H1 (cell line): Measurements from ENCODE around the gene RDH5. TPM values are rescaled to one million over a fixed set of nuclear protein-coding genes. Genes with fewer than 3 reads are reported as not detected.
A peak's percentile ranks its signal among the peaks of the same experiment; 100 is the strongest.

Source experiments
- CTCF ChIA-PET: fragments of 300-600 bp; sonication (Branson Sonifier 250); formaldehyde crosslinking; loops from one replicate; lab custom pipeline; 2021; ENCODE audit not compliant: partially characterized antibody; lab: Charles Lee
- POLR2A ChIA-PET: fragments of 300-600 bp; sonication (Branson Sonifier 250); formaldehyde crosslinking; loops from one replicate; lab custom pipeline; 2021; ENCODE audit warnings: inconsistent platforms; ENCODE audit not compliant: partially characterized antibody; lab: Charles Lee
- DNase-seq, 2 experiments: peaks; one replicate each; pipeline versions ENCODE4 v3.0.0 to v3.0.0-alpha.2; 2010 to 2022; ENCODE audit warnings: low spot score in 2 of 2, low read depth in 1 of 2, mixed read lengths in 1 of 2
- FAIRE-seq: peaks from 2 replicates; lab custom pipeline; 2011; peaks lifted over from hg19 to GRCh38; lab: Jason Lieb, UNC
- H2AFZ ChIP-seq: 2 replicates; pipeline ENCODE4 v1.8.1; 2012; ENCODE audit warnings: low read length, inconsistent platforms
- H2AK5ac ChIP-seq: 2 replicates; pipeline ENCODE4 v1.6.1; 2013; ENCODE audit warnings: low read depth, low read length
- H2BK120ac ChIP-seq: replicated peaks from 2 replicates; pipeline ENCODE3; 2013; ENCODE audit warnings: low read depth, low read length, inconsistent platforms
- H2BK12ac ChIP-seq: 2 replicates; pipeline ENCODE4 v1.6.1; 2013; ENCODE audit warnings: low read depth, low read length
- H2BK15ac ChIP-seq: 2 replicates; pipeline ENCODE4 v1.6.1; 2013; ENCODE audit warnings: low read length
- H2BK20ac ChIP-seq: 2 replicates; pipeline ENCODE4 v1.6.1; 2013; ENCODE audit warnings: low read length
- H2BK5ac ChIP-seq: 2 replicates; pipeline ENCODE4 v1.6.1; 2013; ENCODE audit warnings: low read depth, low read length
- H3K14ac ChIP-seq: 2 replicates; pipeline ENCODE4 v1.6.1; 2013; ENCODE audit warnings: inconsistent platforms; ENCODE audit not compliant: insufficient read length
- H3K18ac ChIP-seq: 2 replicates; pipeline ENCODE4 v1.6.1; 2013; ENCODE audit warnings: low read length; ENCODE audit errors: extremely low read depth
- H3K23ac ChIP-seq: 2 replicates; pipeline ENCODE4 v1.6.1; 2013; ENCODE audit warnings: inconsistent platforms; ENCODE audit not compliant: insufficient read length
- H3K23me2 ChIP-seq: 2 replicates; pipeline ENCODE4 v1.6.1; 2013; ENCODE audit warnings: low read depth, low read length
- H3K27ac ChIP-seq: 2 replicates; pipeline ENCODE4 v1.6.1; 2011; ENCODE audit warnings: low read depth, low read length, inconsistent platforms
- H3K27me3 ChIP-seq, 4 experiments: replicated peaks in 1 of 4; 1 replicate in 1 of 4; 2 replicates in 3 of 4; pipeline versions ENCODE4 v1.6.1 to v1.8.1; 2011 to 2013; ENCODE audit warnings: low read length in 3 of 4, mild to moderate bottlenecking in 3 of 4, inconsistent platforms in 2 of 4, mixed read lengths in 2 of 4, moderate library complexity in 1 of 4; ENCODE audit not compliant: control insufficient read depth in 3 of 4, insufficient read depth in 3 of 4; ENCODE audit errors: extremely low read depth in 1 of 4
- H3K36me3 ChIP-seq, 4 experiments: 2 replicates each; pipeline versions ENCODE4 v1.6.1 to v1.8.1; 2011 to 2013; ENCODE audit warnings: mild to moderate bottlenecking in 4 of 4, low read length in 3 of 4, moderate library complexity in 2 of 4, control low read depth in 1 of 4, inconsistent platforms in 1 of 4; ENCODE audit not compliant: insufficient read depth in 4 of 4, control insufficient read depth in 2 of 4
- H3K4ac ChIP-seq: replicated peaks from 2 replicates; pipeline ENCODE3; 2013; ENCODE audit warnings: low read length, low read depth, mixed read lengths, inconsistent platforms; ENCODE audit not compliant: insufficient read length
- H3K4me1 ChIP-seq, 4 experiments: replicated peaks in 1 of 4; 1 replicate in 1 of 4; 2 replicates in 3 of 4; pipeline versions ENCODE4 v1.6.1 to v1.8.1; 2011 to 2013; ENCODE audit warnings: low read length in 3 of 4, inconsistent platforms in 2 of 4, mixed read lengths in 1 of 4; ENCODE audit not compliant: insufficient read depth in 4 of 4, control insufficient read depth in 3 of 4
- H3K4me2 ChIP-seq, 2 experiments: 2 replicates each; pipeline versions ENCODE4 v1.6.1 to v1.8.1; 2011 to 2013; ENCODE audit warnings: low read depth in 2 of 2, low read length in 2 of 2, control low read depth in 1 of 2, inconsistent platforms in 1 of 2, mild to moderate bottlenecking in 1 of 2; ENCODE audit not compliant: insufficient read depth in 1 of 2
- H3K4me3 ChIP-seq, 4 experiments: fragments of 200-600, 300-600 bp in 1 of 4; sonication (generic), shearing (Covaris generic), sonication (Bioruptor Twin) in 1 of 4; 2 replicates each; pipeline versions ENCODE4 v1.5.1 to v1.8.1; 2011 to 2016; ENCODE audit warnings: low read length in 4 of 4, low read depth in 3 of 4, control low read depth in 2 of 4, inconsistent platforms in 2 of 4, mild to moderate bottlenecking in 2 of 4, mixed read lengths in 1 of 4, moderate library complexity in 1 of 4; ENCODE audit not compliant: insufficient read depth in 2 of 4; ENCODE audit errors: extremely low read depth in 1 of 4
- H3K56ac ChIP-seq: replicated peaks from 2 replicates; pipeline ENCODE3; 2013; ENCODE audit warnings: low read depth, mild to moderate bottlenecking, mixed read lengths, low read length, inconsistent platforms; ENCODE audit not compliant: insufficient read length
- H3K79me1 ChIP-seq: 2 replicates; pipeline ENCODE4 v1.6.1; 2013; ENCODE audit warnings: low read depth, low read length, control low read depth
- H3K79me2 ChIP-seq, 2 experiments: 2 replicates each; pipeline versions ENCODE4 v1.6.1 to v1.8.1; 2012 to 2013; ENCODE audit warnings: low read length in 2 of 2, mild to moderate bottlenecking in 2 of 2, inconsistent platforms in 1 of 2; ENCODE audit not compliant: insufficient read depth in 2 of 2, control insufficient read depth in 1 of 2
- H3K9ac ChIP-seq, 4 experiments: replicated peaks in 1 of 4; 1 replicate in 1 of 4; 2 replicates in 3 of 4; pipeline versions ENCODE4 v1.6.1 to v1.8.1; 2011 to 2013; ENCODE audit warnings: low read depth in 3 of 4, low read length in 3 of 4, control low read depth in 2 of 4, mild to moderate bottlenecking in 2 of 4, moderate library complexity in 2 of 4, inconsistent platforms in 1 of 4; ENCODE audit errors: extremely low read depth in 1 of 4
- H3K9me3 ChIP-seq, 2 experiments: 2 replicates each; pipeline versions ENCODE4 v1.6.1 to v1.8.1; 2012 to 2013; ENCODE audit warnings: mild to moderate bottlenecking in 2 of 2, moderate library complexity in 2 of 2, control low read depth in 1 of 2, inconsistent platforms in 1 of 2, low read depth in 1 of 2, low read length in 1 of 2, mixed read lengths in 1 of 2; ENCODE audit not compliant: insufficient read depth in 2 of 2
- H4K20me1 ChIP-seq, 2 experiments: replicated peaks in 1 of 2; 2 replicates each; pipeline versions ENCODE3 to v1.8.1; 2011 to 2013; ENCODE audit warnings: inconsistent platforms in 2 of 2, low read length in 2 of 2, mild to moderate bottlenecking in 1 of 2; ENCODE audit not compliant: insufficient read depth in 2 of 2, control insufficient read depth in 1 of 2
- H4K5ac ChIP-seq: 2 replicates; pipeline ENCODE4 v1.6.1; 2013; ENCODE audit warnings: low read length, low read depth, mixed read lengths, inconsistent platforms; ENCODE audit not compliant: insufficient read length
- H4K8ac ChIP-seq: 2 replicates; pipeline ENCODE4 v1.8.0; 2013; ENCODE audit warnings: mild to moderate bottlenecking, moderate library complexity, low read length, inconsistent platforms; ENCODE audit not compliant: insufficient read depth; ENCODE audit errors: extremely low read depth
- H4K91ac ChIP-seq: replicated peaks from 2 replicates; pipeline ENCODE3; 2013; ENCODE audit warnings: low read length, mixed read lengths, inconsistent platforms; ENCODE audit not compliant: insufficient read length
- ASH2L ChIP-seq: fragments of 200-600, 300-600 bp; sonication (generic); IDR thresholded peaks from one replicate; pipeline ENCODE4 v1.7.1; 2017; ENCODE audit warnings: low read length
- CBX5 ChIP-seq: fragments of 300-800, 300-1000 bp; sonication (generic); IDR thresholded peaks from 2 replicates; pipeline ENCODE4 v1.7.1; 2016; ENCODE audit warnings: antibody characterized with exemption, low read length, low read depth
- POLR2AphosphoS5 ChIP-seq: IDR thresholded peaks from 2 replicates; pipeline ENCODE4 v1.6.1; 2011; ENCODE audit warnings: low read depth, low read length
- TBP ChIP-seq: IDR thresholded peaks from 2 replicates; pipeline ENCODE4 v1.6.1; 2011; ENCODE audit warnings: low read depth, low read length, improper control_type of control experiment
- WGBS, 2 experiments: shearing (Covaris generic) in 1 of 2; methylation state at CpG; one replicate each; pipeline versions ENCODE4 v1.1.6 to v1.1.7; 2013 to 2015; ENCODE audit warnings: low lambda C conversion rate in 2 of 2, mixed read lengths in 2 of 2, inconsistent platforms in 1 of 2, low coverage in 1 of 2, missing lambda C conversion rate in 1 of 2; ENCODE audit not compliant: insufficient replicate concordance in 2 of 2, insufficient coverage in 1 of 2, insufficient read length in 1 of 2; ENCODE audit errors: extremely low coverage in 1 of 2, missing lambda C conversion rate in 1 of 2; 5-methylcytosine and 5-hydroxymethylcytosine counted together
- polyA plus RNA-seq, 7 experiments: library from polyadenylated mRNA; depleted of rRNA in 3 of 7; stranded (reverse) in 5 of 7; unstranded in 2 of 7; fragments of >200 nt in 5 of 7; fragments of 200-250 nt in 2 of 7; gene quantifications; 1 replicate in 5 of 7; 2 replicates in 1 of 7; 4 replicates in 1 of 7; pipeline versions ENCODE4 v1.2.1 to v1.2.3, GENCODE V29; 2011 to 2013; ENCODE audit warnings: missing spikeins in 2 of 7, mixed read lengths in 2 of 7
- total RNA-seq: library from RNA; stranded (reverse); fragmentation: NEBNext Ultra II Directional; extraction: Animal tissue kit (Norgen Biotek cat#: 25700); gene quantifications from 2 replicates; pipeline ENCODE4 v1.2.1, GENCODE V29; 2021
- TF ChIP-seq, protein P1 (sequence below), 3 experiments: IDR thresholded peaks; 1 replicate in 2 of 3; 2 replicates in 1 of 3; pipeline versions ENCODE4 v1.5.1 to v1.6.1; 2011; ENCODE audit warnings: low read length in 3 of 3, mild to moderate bottlenecking in 3 of 3, inconsistent platforms in 2 of 3, low read depth in 1 of 3, moderate library complexity in 1 of 3; ENCODE audit not compliant: insufficient read depth in 1 of 3; ENCODE audit errors: control extremely low read depth in 1 of 3
- TF ChIP-seq, protein P2 (sequence below): IDR thresholded peaks from 2 replicates; pipeline ENCODE4 v1.6.1; 2012; ENCODE audit warnings: inconsistent platforms

RDH5 gene
- total and polyA plus RNA-seq, 2 of the 8 experiments (the other 6 are each of a cell fraction or from before 2014, with no cell fraction given) = 4.2 to 6.0 TPM

DNA sequence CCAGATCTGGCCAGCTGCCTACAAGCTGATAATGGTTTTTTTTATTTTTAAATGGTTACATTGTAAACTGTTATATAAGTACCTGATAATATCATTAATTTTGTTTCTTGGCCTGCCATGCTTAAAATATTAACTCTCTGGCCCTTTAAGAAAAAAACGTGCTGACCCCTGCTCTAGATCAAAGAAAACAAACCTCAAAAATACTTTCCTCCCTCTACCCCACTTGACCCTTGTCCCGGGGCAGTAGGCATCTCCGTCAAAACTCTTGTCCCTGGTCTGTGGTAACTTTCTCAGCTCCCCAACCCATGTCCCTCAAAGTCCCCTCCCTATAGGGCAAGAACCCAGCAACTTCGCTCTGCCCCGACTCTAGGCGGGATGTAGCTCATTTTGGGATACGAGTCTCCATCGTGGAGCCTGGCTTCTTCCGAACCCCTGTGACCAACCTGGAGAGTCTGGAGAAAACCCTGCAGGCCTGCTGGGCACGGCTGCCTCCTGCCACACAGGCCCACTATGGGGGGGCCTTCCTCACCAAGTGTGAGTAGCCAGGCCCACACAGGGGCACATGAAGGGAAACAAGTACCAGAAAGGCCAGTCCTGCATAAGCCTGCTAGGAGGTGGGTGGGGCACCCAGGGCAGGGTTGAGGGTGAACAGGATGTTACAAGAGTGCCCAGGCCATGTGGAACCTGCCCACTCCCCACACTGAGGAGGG lies 3.5 kb downstream of the RDH5 start:
- Histone ChIP-seq H2BK15ac (no peak overlapping the region), H3K27me3 (no peaks in the 10 kb centered on the region), H3K56ac (no peak overlapping the region), H3K4me2 (no peak overlapping the region), H4K5ac (no peak overlapping the region), H2BK5ac (no peak overlapping the region), H3K23ac (no peak overlapping the region), H3K9ac (no peak overlapping the region), H3K36me3 (peaks cover 6 to 29% (median 16%) of the 10 kb centered on the region in 4 experiments; a peak in 5 of 8 replicates), H3K9me3 (no peaks in the 10 kb centered on the region), H2BK20ac (no peak overlapping the region), H3K79me2 (peaks cover 0 to 17% of the 10 kb centered on the region in 2 experiments; a peak in 2 of 4 replicates), H3K4me3 (no peak overlapping the region), H3K18ac (no peak overlapping the region), H3K4ac (no peak overlapping the region), H3K14ac (no peak overlapping the region), H4K20me1 (peaks cover 4 to 6% of the 10 kb centered on the region in 2 experiments), H2AFZ (no peak overlapping the region), H3K4me1 (peaks cover 4 to 18% (median 12%) of the 10 kb centered on the region in 4 experiments), H3K23me2 (peaks cover 5% of the 10 kb centered on the region; the same call in 1 of the 2 replicates), H2BK120ac (no peak overlapping the region), H3K27ac (no peak overlapping the region), H2AK5ac (no peak overlapping the region), H4K91ac (no peak overlapping the region), H4K8ac (no peak overlapping the region), H3K79me1 (peaks cover 5% of the 10 kb centered on the region; the same call in 1 of the 2 replicates), H2BK12ac (no peak overlapping the region)
- ChIA-PET POLR2A (interaction anchor here (0.6 to 4.4 kb wide), 8 partner anchors 8 to 356 kb away, joined by 3 to 29 read pairs (median 6); partner anchors contain the start of genes BLOC1S1, GDF11 and ITGA7), CTCF (interaction anchor here (0.6 to 11.1 kb wide), 10 partner anchors 13 to 104 kb away, joined by 3 to 229 read pairs (median 4); partner anchors contain the start of gene ITGA7)
- WGBS, 2 experiments = 89% methylated on average over 10 of the region's 10 CpGs; no CpG with 5 or more reads in 1 of the 2 experiments
- FAIRE-seq = no peak
- DNase-seq = no peak
- TF ChIP-seq, protein P1, sequence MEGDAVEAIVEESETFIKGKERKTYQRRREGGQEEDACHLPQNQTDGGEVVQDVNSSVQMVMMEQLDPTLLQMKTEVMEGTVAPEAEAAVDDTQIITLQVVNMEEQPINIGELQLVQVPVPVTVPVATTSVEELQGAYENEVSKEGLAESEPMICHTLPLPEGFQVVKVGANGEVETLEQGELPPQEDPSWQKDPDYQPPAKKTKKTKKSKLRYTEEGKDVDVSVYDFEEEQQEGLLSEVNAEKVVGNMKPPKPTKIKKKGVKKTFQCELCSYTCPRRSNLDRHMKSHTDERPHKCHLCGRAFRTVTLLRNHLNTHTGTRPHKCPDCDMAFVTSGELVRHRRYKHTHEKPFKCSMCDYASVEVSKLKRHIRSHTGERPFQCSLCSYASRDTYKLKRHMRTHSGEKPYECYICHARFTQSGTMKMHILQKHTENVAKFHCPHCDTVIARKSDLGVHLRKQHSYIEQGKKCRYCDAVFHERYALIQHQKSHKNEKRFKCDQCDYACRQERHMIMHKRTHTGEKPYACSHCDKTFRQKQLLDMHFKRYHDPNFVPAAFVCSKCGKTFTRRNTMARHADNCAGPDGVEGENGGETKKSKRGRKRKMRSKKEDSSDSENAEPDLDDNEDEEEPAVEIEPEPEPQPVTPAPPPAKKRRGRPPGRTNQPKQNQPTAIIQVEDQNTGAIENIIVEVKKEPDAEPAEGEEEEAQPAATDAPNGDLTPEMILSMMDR (IDR thresholded peaks at IDR 0.05; ENCODE audit: control extremely low read depth in 1 of 3, insufficient read depth in 1 of 3, low read depth in 1 of 3, low read length in 3 of 3) = no peak
- TF ChIP-seq CBX5 (no peak), TBP (no peak), POLR2AphosphoS5 (peak; percentile 2; the same call in 1 of the 2 replicates), ASH2L (no peak)
- TF ChIP-seq, protein P2, sequence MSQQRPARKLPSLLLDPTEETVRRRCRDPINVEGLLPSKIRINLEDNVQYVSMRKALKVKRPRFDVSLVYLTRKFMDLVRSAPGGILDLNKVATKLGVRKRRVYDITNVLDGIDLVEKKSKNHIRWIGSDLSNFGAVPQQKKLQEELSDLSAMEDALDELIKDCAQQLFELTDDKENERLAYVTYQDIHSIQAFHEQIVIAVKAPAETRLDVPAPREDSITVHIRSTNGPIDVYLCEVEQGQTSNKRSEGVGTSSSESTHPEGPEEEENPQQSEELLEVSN = no peak
